Cardiac fibroblast (primary cell): ENCODE results near the gene SGIP1.
A peak's percentile ranks its signal among the peaks of the same experiment; 100 is the strongest.
"Not testable (repeated sequence)": the region's sequence is repeated elsewhere in the genome, so short reads cannot be mapped to it uniquely, and the experiment has no call there.

Experiments
- DNase-seq, 2 donors: peaks; one replicate each; pipeline versions ENCODE4 v3.0.0 to v3.0.0-alpha.2; 2010; ENCODE audit warnings: low read depth in 2 of 2
- H3K4me3 ChIP-seq, 2 donors: replicated peaks in 1 of 2; 1 replicate in 1 of 2; 2 replicates in 1 of 2; pipeline ENCODE4 v1.5.1; 2011; ENCODE audit warnings: low read depth in 2 of 2, low read length in 2 of 2, mild to moderate bottlenecking in 2 of 2, moderate library complexity in 1 of 2
- CTCF ChIP-seq: IDR thresholded peaks from one replicate; pipeline ENCODE4 v1.5.1; 2011; ENCODE audit warnings: low read depth, mild to moderate bottlenecking, low read length, inconsistent platforms

Gene SGIP1

GRCh38 chr1:66723985-66724384 is 190.0 kb downstream of the SGIP1 start:
- H3K4me3 ChIP-seq, result no peak overlapping the region
- no peak for TF ChIP-seq CTCF
- peak in 1 of 2 donors; percentile 51 for DNase-seq

- DNase-seq, result peak; percentile 88 to 90
- TF ChIP-seq CTCF, result peak; percentile 98
- no peak overlapping the region for H3K4me3 ChIP-seq
These were observed 192.1 kb downstream of the SGIP1 start for GRCh38 chr1:66725885-66726665.

GRCh38 chr1:66728021-66728420 is 194.1 kb downstream of the SGIP1 start:
- no peak overlapping the region for H3K4me3 ChIP-seq
- peak; percentile 38 to 60 for DNase-seq
- TF ChIP-seq CTCF, result no peak

- not testable (repeated sequence) for H3K4me3 ChIP-seq, DNase-seq
These were observed 194.8 kb downstream of the SGIP1 start for GRCh38 chr1:66728716-66729115.

GRCh38 chr1:66729119-66729518 is 195.2 kb downstream of the SGIP1 start:
- no peak overlapping the region for H3K4me3 ChIP-seq
- DNase-seq, result peak in 1 of 2 donors; percentile 30

GRCh38 chr1:66729523-66729922 is 195.6 kb downstream of the SGIP1 start:
- no peak for TF ChIP-seq CTCF
- DNase-seq, result no peak
- H3K4me3 ChIP-seq, result no peak overlapping the region

More at GRCh38 chr1:66729119-66729518, 195.2 kb downstream of the SGIP1 start:
- TF ChIP-seq CTCF, result no peak

- no peak for DNase-seq
- H3K4me3 ChIP-seq, result no peak overlapping the region
- TF ChIP-seq CTCF, result no peak
These were observed 196.5 kb downstream of the SGIP1 start for GRCh38 chr1:66730462-66730861.
